Measurements from ENCODE around the gene PEPD.

Gene PEPD

DNA sequence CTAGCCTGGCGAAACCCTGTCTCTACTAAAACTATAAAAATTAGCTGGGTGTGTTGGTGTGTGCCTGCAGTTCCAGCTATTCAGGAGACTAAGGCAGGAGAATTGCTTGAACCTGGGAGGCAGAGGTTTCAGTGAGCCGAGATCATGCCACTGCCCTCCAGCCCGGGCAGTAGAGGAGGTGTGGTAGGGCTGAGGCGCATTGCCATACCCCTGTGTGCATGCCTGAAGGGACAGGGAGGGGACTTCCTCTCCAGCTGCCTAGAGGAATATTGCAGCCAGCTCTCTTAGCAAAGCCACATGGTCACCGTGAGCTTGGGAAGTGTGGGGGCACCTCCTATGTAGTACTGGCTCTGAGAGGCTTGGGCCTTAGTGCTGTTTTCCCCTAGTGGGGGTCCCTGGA lies 29.2 kb upstream of the PEPD start:
- Histone ChIP-seq H3K9ac (ENCODE audit: low read depth, low read length, poor library complexity) (no peak overlapping the region), H3K18ac (ENCODE audit: low read length) (peak overlapping the region; percentile 8), H3K79me1 (ENCODE audit: low read depth, low read length) (no peaks in the 10 kb centered on the region), H2AFZ (ENCODE audit: low read length) (no peak overlapping the region), H3K4ac (ENCODE audit: low read length) (no peak overlapping the region), H3K14ac (ENCODE audit: low read length) (no peak overlapping the region), H2BK15ac (ENCODE audit: low read length) (no peak overlapping the region), H4K91ac (ENCODE audit: low read depth, low read length, poor library complexity) (no peak overlapping the region), H3K4me3 (ENCODE audit: low read length in 2 of 2) (no peak overlapping the region), H3K27ac (replicated peaks; ENCODE audit: low read length) (no peak overlapping the region), H2BK12ac (ENCODE audit: low read length) (peak overlapping the region; percentile 73), H4K8ac (ENCODE audit: low read depth, low read length) (no peak overlapping the region), H3K36me3 (replicated peaks in 1 of 2; ENCODE audit: control insufficient read depth in 2 of 2, insufficient read depth in 2 of 2, low read length in 2 of 2) (no peaks in the 10 kb centered on the region), H3K4me2 (ENCODE audit: insufficient read depth, low read length, poor library complexity, severe bottlenecking) (no peak overlapping the region), H2AK5ac (ENCODE audit: low read depth, low read length) (peak overlapping the region; percentile 16), H3K9me3 (replicated peaks in 1 of 2; ENCODE audit: control insufficient read depth in 2 of 2, insufficient read depth in 1 of 2, low read depth in 1 of 2, low read length in 2 of 2) (peaks cover 0 to 2% of the 10 kb centered on the region in 2 donors), H3K23ac (ENCODE audit: low read depth, low read length, poor library complexity) (peak overlapping the region; percentile 50), H2BK120ac (ENCODE audit: low read depth, low read length) (no peak overlapping the region), H3K27me3 (ENCODE audit: control insufficient read depth in 3 of 3, insufficient read depth in 3 of 3, low read depth in 1 of 3, low read length in 3 of 3) (no peaks in the 10 kb centered on the region), H3K4me1 (ENCODE audit: control insufficient read depth in 2 of 2, insufficient read depth in 1 of 2, low read depth in 1 of 2, low read length in 2 of 2) (peaks cover 0 to 3% of the 10 kb centered on the region in 2 donors), H2BK5ac (ENCODE audit: low read length) (no peak overlapping the region)
- DNase-seq (ENCODE audit: low spot score), result no peak
- no CpG with 5 or more reads among the region's 5 CpGs for WGBS, 2 donors (ENCODE audit: extremely low coverage in 2 of 2, insufficient read length in 2 of 2, insufficient replicate concordance in 1 of 2)

DNA sequence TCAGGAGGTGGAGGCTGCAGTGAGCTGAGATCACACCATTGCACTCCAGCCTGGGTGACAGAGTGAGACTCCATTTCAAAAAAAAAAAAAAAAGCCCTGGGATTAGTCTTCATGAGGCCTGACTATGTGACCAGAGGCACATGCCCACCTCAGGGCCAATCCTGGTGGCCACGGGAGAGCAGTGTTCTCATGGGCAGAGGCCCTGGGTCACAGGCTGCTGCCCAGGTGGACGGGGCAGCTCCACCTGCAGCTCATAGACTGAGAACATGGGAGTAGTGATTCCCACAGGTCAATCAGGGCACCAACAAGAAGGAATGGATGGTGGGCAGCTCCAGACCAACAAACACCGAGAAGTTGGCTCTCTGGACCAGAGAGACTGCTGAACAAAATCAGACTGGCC lies 26.1 kb upstream of the PEPD start:
- Histone ChIP-seq H2BK15ac (ENCODE audit: low read length) (no peak overlapping the region), H2BK5ac (ENCODE audit: low read length) (no peak overlapping the region), H3K36me3 (replicated peaks in 1 of 2; ENCODE audit: control insufficient read depth in 2 of 2, insufficient read depth in 2 of 2, low read length in 2 of 2) (no peaks in the 10 kb centered on the region), H2AK5ac (ENCODE audit: low read depth, low read length) (peak overlapping the region; percentile 19), H3K4me1 (ENCODE audit: control insufficient read depth in 2 of 2, insufficient read depth in 1 of 2, low read depth in 1 of 2, low read length in 2 of 2) (no peaks in the 10 kb centered on the region), H3K79me1 (ENCODE audit: low read depth, low read length) (no peaks in the 10 kb centered on the region), H3K23ac (ENCODE audit: low read depth, low read length, poor library complexity) (no peak overlapping the region), H3K4me2 (ENCODE audit: insufficient read depth, low read length, poor library complexity, severe bottlenecking) (no peak overlapping the region), H2AFZ (ENCODE audit: low read length) (no peak overlapping the region), H2BK12ac (ENCODE audit: low read length) (no peak overlapping the region), H3K14ac (ENCODE audit: low read length) (no peak overlapping the region), H3K27me3 (ENCODE audit: control insufficient read depth in 3 of 3, insufficient read depth in 3 of 3, low read depth in 1 of 3, low read length in 3 of 3) (peaks cover 0 to under 1% (median 0%) of the 10 kb centered on the region in 3 experiments), H3K27ac (replicated peaks; ENCODE audit: low read length) (no peak overlapping the region), H3K4me3 (ENCODE audit: low read length in 2 of 2) (no peak overlapping the region), H3K9ac (ENCODE audit: low read depth, low read length, poor library complexity) (no peak overlapping the region), H2BK120ac (ENCODE audit: low read depth, low read length) (no peak overlapping the region), H4K91ac (ENCODE audit: low read depth, low read length, poor library complexity) (no peak overlapping the region), H3K9me3 (replicated peaks in 1 of 2; ENCODE audit: control insufficient read depth in 2 of 2, insufficient read depth in 1 of 2, low read depth in 1 of 2, low read length in 2 of 2) (peaks cover 0 to 2% of the 10 kb centered on the region in 2 donors), H4K8ac (ENCODE audit: low read depth, low read length) (no peak overlapping the region), H3K4ac (ENCODE audit: low read length) (no peak overlapping the region), H3K18ac (ENCODE audit: low read length) (no peak overlapping the region)
- WGBS, 2 donors (ENCODE audit: extremely low coverage in 2 of 2, insufficient read length in 2 of 2, insufficient replicate concordance in 1 of 2), result no CpG with 5 or more reads among the region's 3 CpGs
- DNase-seq (ENCODE audit: low spot score), result no peak

DNA sequence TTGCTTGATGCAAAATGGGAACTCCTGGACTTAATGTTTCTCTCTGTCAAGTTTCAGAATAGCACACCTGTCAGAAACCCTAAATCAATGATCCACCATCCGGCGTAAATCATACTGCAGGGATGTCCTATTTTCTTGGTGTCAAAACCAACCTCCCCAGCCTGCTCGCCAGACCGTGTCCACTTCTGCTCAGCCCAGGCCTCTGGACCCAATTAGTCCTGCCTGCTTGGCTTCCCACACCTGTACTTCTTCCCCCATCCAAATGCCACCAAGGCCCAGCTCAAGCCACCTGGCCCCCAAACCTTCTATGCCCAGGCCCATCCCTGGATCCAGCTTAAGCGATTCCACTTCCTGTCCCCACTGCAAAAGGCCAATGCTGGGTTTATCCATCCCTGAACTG lies 25.1 kb upstream of the PEPD start:
- no peak overlapping the region for H2AK5ac ChIP-seq (ENCODE audit: low read depth, low read length)
- WGBS, 2 donors (ENCODE audit: extremely low coverage in 2 of 2, insufficient read length in 2 of 2, insufficient replicate concordance in 1 of 2), result no CpG with 5 or more reads among the region's 5 CpGs
- H3K4ac ChIP-seq (ENCODE audit: low read length), result no peak overlapping the region
- no peak overlapping the region for H2BK5ac ChIP-seq (ENCODE audit: low read length)
- no peak overlapping the region for H3K4me3 ChIP-seq (ENCODE audit: low read length in 2 of 2)
- H3K4me1 ChIP-seq (ENCODE audit: control insufficient read depth in 2 of 2, insufficient read depth in 1 of 2, low read depth in 1 of 2, low read length in 2 of 2), result no peaks in the 10 kb centered on the region
- H3K27me3 ChIP-seq (ENCODE audit: control insufficient read depth in 3 of 3, insufficient read depth in 3 of 3, low read depth in 1 of 3, low read length in 3 of 3), result peaks cover 0 to 2% (median 0%) of the 10 kb centered on the region in 3 experiments
- H2AFZ ChIP-seq (ENCODE audit: low read length), result no peak overlapping the region
- no peaks in the 10 kb centered on the region for H3K36me3 ChIP-seq (replicated peaks in 1 of 2; ENCODE audit: control insufficient read depth in 2 of 2, insufficient read depth in 2 of 2, low read length in 2 of 2)
- H3K23ac ChIP-seq (ENCODE audit: low read depth, low read length, poor library complexity), result no peak overlapping the region
- H3K4me2 ChIP-seq (ENCODE audit: insufficient read depth, low read length, poor library complexity, severe bottlenecking), result no peak overlapping the region
- peaks cover 0 to 2% of the 10 kb centered on the region in 2 donors for H3K9me3 ChIP-seq (replicated peaks in 1 of 2; ENCODE audit: control insufficient read depth in 2 of 2, insufficient read depth in 1 of 2, low read depth in 1 of 2, low read length in 2 of 2)
- DNase-seq (ENCODE audit: low spot score), result no peak
- H3K18ac ChIP-seq (ENCODE audit: low read length), result no peak overlapping the region
- no peak overlapping the region for H3K9ac ChIP-seq (ENCODE audit: low read depth, low read length, poor library complexity)
- no peak overlapping the region for H4K91ac ChIP-seq (ENCODE audit: low read depth, low read length, poor library complexity)
- H3K14ac ChIP-seq (ENCODE audit: low read length), result no peak overlapping the region
- H2BK15ac ChIP-seq (ENCODE audit: low read length), result no peak overlapping the region
- H3K79me1 ChIP-seq (ENCODE audit: low read depth, low read length), result no peaks in the 10 kb centered on the region
- no peak overlapping the region for H2BK12ac ChIP-seq (ENCODE audit: low read length)
- H4K8ac ChIP-seq (ENCODE audit: low read depth, low read length), result no peak overlapping the region
- no peak overlapping the region for H3K27ac ChIP-seq (replicated peaks; ENCODE audit: low read length)
- no peak overlapping the region for H2BK120ac ChIP-seq (ENCODE audit: low read depth, low read length)

DNA sequence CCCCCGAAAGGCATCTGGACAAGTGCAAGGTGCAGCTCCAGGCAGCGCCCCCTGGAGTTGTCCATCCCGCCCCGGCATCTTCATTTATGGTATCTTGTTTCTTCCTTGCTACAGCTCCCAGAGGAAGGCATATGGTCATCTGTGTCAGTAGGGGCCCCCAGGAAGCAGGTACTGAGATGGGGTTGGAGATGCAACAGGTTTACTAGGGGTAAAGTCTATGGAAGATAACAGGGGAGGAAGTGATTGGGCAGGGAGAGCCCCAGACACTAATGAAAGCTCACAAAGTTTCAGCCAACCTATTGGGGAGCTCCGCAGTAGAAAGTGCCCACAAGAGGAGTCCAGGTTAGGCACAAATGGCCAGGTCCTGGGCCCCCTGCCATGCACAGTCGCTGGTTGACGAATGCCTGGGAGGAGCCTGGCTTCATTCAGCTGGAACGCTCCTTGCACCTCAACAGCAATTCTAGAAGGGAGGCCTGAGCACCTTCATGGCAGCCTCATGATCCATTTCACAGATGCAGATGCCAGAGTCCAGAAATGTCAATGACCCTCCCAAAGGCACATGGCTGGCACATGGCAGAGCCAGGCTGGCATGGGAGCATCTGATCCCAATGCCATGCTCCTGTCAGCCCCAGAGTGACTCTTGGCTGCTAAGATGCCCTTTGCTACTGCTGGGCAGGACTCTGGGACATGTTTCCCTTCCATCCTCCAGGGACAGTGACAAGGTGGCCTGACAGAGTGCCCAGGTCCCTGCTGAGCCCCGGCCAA lies 23.8 kb upstream of the PEPD start:
- H3K18ac ChIP-seq (ENCODE audit: low read length), result no peak overlapping the region
- H2AK5ac ChIP-seq (ENCODE audit: low read depth, low read length), result peak overlapping the region; percentile 20
- H2BK15ac ChIP-seq (ENCODE audit: low read length), result no peak overlapping the region
- H4K91ac ChIP-seq (ENCODE audit: low read depth, low read length, poor library complexity), result no peak overlapping the region
- no peak overlapping the region for H2BK5ac ChIP-seq (ENCODE audit: low read length)
- H3K14ac ChIP-seq (ENCODE audit: low read length), result peak overlapping the region; percentile 84
- no peaks in the 10 kb centered on the region for H3K36me3 ChIP-seq (replicated peaks in 1 of 2; ENCODE audit: control insufficient read depth in 2 of 2, insufficient read depth in 2 of 2, low read length in 2 of 2)
- H3K79me1 ChIP-seq (ENCODE audit: low read depth, low read length), result no peaks in the 10 kb centered on the region
- no peak for DNase-seq (ENCODE audit: low spot score)
- H3K23ac ChIP-seq (ENCODE audit: low read depth, low read length, poor library complexity), result no peak overlapping the region
- H3K4me1 ChIP-seq (ENCODE audit: control insufficient read depth in 2 of 2, insufficient read depth in 1 of 2, low read depth in 1 of 2, low read length in 2 of 2), result no peaks in the 10 kb centered on the region
- peak overlapping the region in 1 of 2 donors; percentile 28 for H3K4me3 ChIP-seq (ENCODE audit: low read length in 2 of 2)
- H3K9ac ChIP-seq (ENCODE audit: low read depth, low read length, poor library complexity), result no peak overlapping the region
- peak overlapping the region; percentile 94 for H3K4ac ChIP-seq (ENCODE audit: low read length)
- H2BK12ac ChIP-seq (ENCODE audit: low read length), result no peak overlapping the region
- H3K27ac ChIP-seq (replicated peaks; ENCODE audit: low read length), result no peak overlapping the region
- no peak overlapping the region for H4K8ac ChIP-seq (ENCODE audit: low read depth, low read length)
- no CpG with 5 or more reads among the region's 9 CpGs for WGBS, 2 donors (ENCODE audit: extremely low coverage in 2 of 2, insufficient read length in 2 of 2, insufficient replicate concordance in 1 of 2)
- no peak overlapping the region for H2AFZ ChIP-seq (ENCODE audit: low read length)
- H3K27me3 ChIP-seq (ENCODE audit: control insufficient read depth in 3 of 3, insufficient read depth in 3 of 3, low read depth in 1 of 3, low read length in 3 of 3), result peaks cover 0 to 2% (median 0%) of the 10 kb centered on the region in 3 experiments
- H3K4me2 ChIP-seq (ENCODE audit: insufficient read depth, low read length, poor library complexity, severe bottlenecking), result no peak overlapping the region
- no peak overlapping the region for H2BK120ac ChIP-seq (ENCODE audit: low read depth, low read length)
- peaks cover 0 to 2% of the 10 kb centered on the region in 2 donors for H3K9me3 ChIP-seq (replicated peaks in 1 of 2; ENCODE audit: control insufficient read depth in 2 of 2, insufficient read depth in 1 of 2, low read depth in 1 of 2, low read length in 2 of 2)

Measured in neuronal stem cell (in vitro differentiated cells).